ENCODE results near the gene NAA40. TPM values are rescaled to one million over a fixed set of nuclear protein-coding genes. Genes with fewer than 3 reads are reported as not detected.

Gene NAA40
- total and polyA plus RNA-seq, 7 donors = 4.6 to 13.7 (median 7.6) TPM

DNA sequence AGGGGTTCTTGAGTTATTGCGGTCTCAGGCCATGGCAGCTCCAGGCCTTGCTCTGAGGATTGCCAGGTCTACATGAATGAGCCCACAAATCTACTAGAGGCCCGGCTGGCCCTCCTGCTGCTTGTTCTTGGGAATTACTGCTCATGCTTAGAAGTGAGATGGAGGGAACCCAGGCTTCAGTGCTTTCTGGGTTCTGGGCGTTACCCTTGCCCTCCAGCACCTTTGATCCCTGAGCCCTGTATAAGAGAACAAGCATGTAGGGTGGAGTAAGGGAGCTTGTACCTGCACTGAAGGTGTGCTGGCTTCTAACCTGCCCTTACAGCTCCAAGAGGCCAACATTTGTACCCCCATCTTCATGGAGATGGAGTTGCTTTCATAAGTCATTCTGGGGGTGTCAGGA is 4.0 kb downstream of the NAA40 start:
- intact Hi-C loops (cut with DNase I) = no loop called here
- Histone ChIP-seq H3K36me3 (ENCODE audit: insufficient read depth in 1 of 2, low read depth in 1 of 2) (peaks cover 0 to 17% of the 10 kb centered on the region in 2 donors), H3K9me3 (no peaks in the 10 kb centered on the region), H3K27ac (no peak overlapping the region), H3K4me1 (peaks cover 27% of the 10 kb centered on the region), H3K4me3 (no peak overlapping the region), H3K27me3 (ENCODE audit: insufficient read depth in 3 of 3, low read length in 2 of 3) (no peaks in the 10 kb centered on the region)
- 90 to 93% (median 92%) methylated on average over 3 of the region's 3 CpGs for WGBS, 3 donors
- TF ChIP-seq CTCF (IDR thresholded peaks at IDR 0.05) = no peak
- ATAC-seq = no peak
- no peak for DNase-seq

- Histone ChIP-seq H3K4me1 (peaks cover 27% of the 10 kb centered on the region), H3K36me3 (ENCODE audit: insufficient read depth in 1 of 2, low read depth in 1 of 2) (peaks cover 0 to 32% of the 10 kb centered on the region in 2 donors), H3K4me3 (peak overlapping the region; percentile 37), H3K27ac (peak overlapping the region; percentile 85), H3K9me3 (no peaks in the 10 kb centered on the region), H3K27me3 (ENCODE audit: insufficient read depth in 3 of 3, low read length in 2 of 3) (no peaks in the 10 kb centered on the region)
- DNase-seq = peak; percentile 63 to 91
- ATAC-seq = peak; percentile 89 to 94 (median 92)
- WGBS, 3 donors = 14 to 25% (median 18%) methylated on average over 8 of the region's 8 CpGs
- intact Hi-C loops (cut with DNase I) = loop anchor here (2.0 to 5.0 kb wide), 3 partner anchors 26 to 178 kb away; partner anchors contain the start of genes MARK2 (in 1 of the 2) and ZFTA (in 1 of the 2)
- no peak for TF ChIP-seq CTCF (IDR thresholded peaks at IDR 0.05)
These were observed 6.2 kb downstream of the NAA40 start for GRCh38 chr11:63944987-63945386.

GRCh38 chr11:63945477-63946163 is 6.8 kb downstream of the NAA40 start:
- H3K4me3 ChIP-seq = peak overlapping the region; percentile 37
- peak; percentile 77 for TF ChIP-seq CTCF (IDR thresholded peaks at IDR 0.05)
- peak overlapping the region; percentile 85 for H3K27ac ChIP-seq
- peak; percentile 71 to 84 for DNase-seq
- no peaks in the 10 kb centered on the region for H3K27me3 ChIP-seq (ENCODE audit: insufficient read depth in 3 of 3, low read length in 2 of 3)
- WGBS, 3 donors = 15 to 26% (median 19%) methylated on average over 14 of the region's 14 CpGs
- peak; percentile 84 to 92 (median 88) for ATAC-seq
- no peaks in the 10 kb centered on the region for H3K9me3 ChIP-seq
- H3K4me1 ChIP-seq = peaks cover 22% of the 10 kb centered on the region
- H3K36me3 ChIP-seq (ENCODE audit: insufficient read depth in 1 of 2, low read depth in 1 of 2) = peaks cover 0 to 38% of the 10 kb centered on the region in 2 donors
- intact Hi-C loops (cut with DNase I) = loop anchor here (1.0 to 5.0 kb wide), 5 partner anchors 27 to 178 kb away; partner anchors contain the start of genes ZFTA (in 2 of the 2) and MARK2 (in 1 of the 2)

- Histone ChIP-seq H3K4me3 (no peak overlapping the region), H3K4me1 (no peaks in the 10 kb centered on the region), H3K27ac (no peak overlapping the region), H3K36me3 (ENCODE audit: insufficient read depth in 1 of 2, low read depth in 1 of 2) (peaks cover 3 to 75% of the 10 kb centered on the region in 2 donors), H3K9me3 (no peaks in the 10 kb centered on the region), H3K27me3 (ENCODE audit: insufficient read depth in 3 of 3, low read length in 2 of 3) (no peaks in the 10 kb centered on the region)
- no peak for TF ChIP-seq CTCF (IDR thresholded peaks at IDR 0.05)
- WGBS, 3 donors = 83 to 85% (median 83%) methylated on average over 20 of the region's 20 CpGs
- DNase-seq = no peak
- no peak for ATAC-seq
- intact Hi-C loops (cut with DNase I) = no loop called here
These were observed 13.2 kb downstream of the NAA40 start for GRCh38 chr11:63951779-63952536.

Measured in psoas muscle (tissue), 8 donors.